ENCODE data around the gene CERS5. TPM values are rescaled to one million over a fixed set of nuclear protein-coding genes. Genes with fewer than 3 reads are reported as not detected.

The CERS5 gene
- total RNA-seq, 1 donor from 2014 or later, result 21.9 TPM

DNA sequence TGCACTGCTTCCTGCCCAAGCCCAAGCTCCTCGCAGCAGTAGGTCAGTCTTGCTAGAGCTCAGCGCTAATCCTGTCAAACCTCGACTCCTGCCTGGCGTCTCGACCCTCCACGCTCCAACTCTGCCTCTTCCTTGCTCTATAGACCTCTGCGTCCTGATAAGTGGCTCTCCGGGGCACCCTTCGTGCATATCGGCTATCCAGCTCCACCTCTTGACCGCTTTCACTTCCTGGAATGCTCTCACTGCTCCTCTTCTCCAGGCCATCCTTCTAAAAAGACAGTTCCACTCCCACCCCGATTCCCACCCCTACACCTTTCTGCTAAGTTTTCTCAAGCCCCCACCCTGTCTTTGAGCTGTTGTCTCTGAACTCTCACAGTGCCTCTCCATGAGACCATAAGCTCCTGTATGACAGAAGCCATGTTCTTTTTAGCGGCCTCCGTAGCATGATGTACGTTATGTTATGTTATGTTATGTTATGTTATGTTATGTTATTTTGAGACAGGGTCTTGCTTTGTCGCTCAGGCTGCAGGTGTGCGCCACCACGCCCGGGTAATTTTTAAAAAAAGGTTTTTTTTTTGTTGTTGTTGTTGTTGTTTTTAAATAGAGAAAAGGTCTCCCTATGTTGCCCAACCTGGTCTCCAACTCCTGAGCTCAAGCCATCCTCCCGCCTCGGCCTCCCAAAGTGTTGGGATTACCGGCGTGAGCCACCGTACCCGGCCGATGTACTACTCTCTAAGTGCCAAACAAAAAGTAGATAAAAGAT is 54.5 kb downstream of the CERS5 start:
- FAIRE-seq, result no peak
- Histone ChIP-seq H3K36me3 (ENCODE audit: control insufficient read depth, insufficient read depth, low read length) (peaks cover 2% of the 10 kb centered on the region), H3K27me3 (ENCODE audit: control insufficient read depth, insufficient read depth, low read length) (no peaks in the 10 kb centered on the region), H3K4me3 (ENCODE audit: low read depth, low read length) (peak overlapping the region; percentile 95)
- DNase-seq (ENCODE audit: low read depth), result peak; percentile 40
- TF ChIP-seq CTCF (IDR thresholded peaks at IDR 0.05; ENCODE audit: insufficient read depth, low read length, severe bottlenecking), result no peak

DNA sequence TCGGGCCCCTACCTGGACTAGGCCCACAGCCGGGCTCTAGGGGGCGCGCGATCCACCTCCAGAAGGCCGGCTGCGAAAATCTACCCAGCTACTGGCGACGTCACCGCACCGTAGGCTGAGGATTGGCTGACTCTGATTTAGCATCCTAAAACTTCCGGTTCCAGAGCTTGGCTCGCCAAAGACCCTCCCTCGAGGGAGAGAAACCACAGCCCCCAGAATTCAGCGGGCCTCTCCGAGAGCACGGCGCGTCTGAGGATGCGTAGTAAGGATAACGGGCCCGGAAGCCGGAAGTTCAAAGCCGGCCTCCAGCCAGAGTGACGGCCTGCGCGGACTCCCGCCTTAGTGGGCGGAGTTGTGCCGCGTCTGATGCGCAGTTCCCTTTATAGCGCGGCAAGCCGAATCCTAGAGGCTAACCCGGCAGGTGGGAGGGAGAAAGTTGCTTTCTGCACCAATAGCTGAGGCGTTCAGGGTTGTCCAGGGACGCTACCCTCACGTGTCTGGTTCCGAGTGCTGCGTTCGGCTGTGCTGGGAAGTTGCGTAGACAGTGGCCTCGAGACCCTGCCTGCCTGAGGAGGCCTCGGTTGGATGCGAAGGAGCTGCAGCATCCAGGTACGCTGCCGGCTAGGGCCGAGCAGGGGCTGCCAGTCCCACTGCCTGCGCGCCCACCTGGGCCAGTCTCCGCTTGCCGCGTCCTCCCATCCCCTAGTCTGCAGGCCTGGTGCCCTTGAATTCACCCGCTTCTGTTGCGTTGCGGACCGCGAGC is 55.3 kb downstream of the CERS5 start, which contains the start of gene COX14:
COX14 (plus strand) TSS at position 544 of the 763 bp plus-strand sequence. CDS start 7,808 bp downstream, outside the sequence.
- peaks cover 2% of the 10 kb centered on the region for H3K36me3 ChIP-seq (ENCODE audit: control insufficient read depth, insufficient read depth, low read length)
- no peaks in the 10 kb centered on the region for H3K27me3 ChIP-seq (ENCODE audit: control insufficient read depth, insufficient read depth, low read length)
- FAIRE-seq (no peak), DNase-seq (ENCODE audit: low read depth) (peak; percentile 98)
- peak; percentile 97 for TF ChIP-seq CTCF (IDR thresholded peaks at IDR 0.05; ENCODE audit: insufficient read depth, low read length, severe bottlenecking)
- peak within 1 kb of the TSS; percentile 95 for H3K4me3 ChIP-seq (ENCODE audit: low read depth, low read length)

DNA sequence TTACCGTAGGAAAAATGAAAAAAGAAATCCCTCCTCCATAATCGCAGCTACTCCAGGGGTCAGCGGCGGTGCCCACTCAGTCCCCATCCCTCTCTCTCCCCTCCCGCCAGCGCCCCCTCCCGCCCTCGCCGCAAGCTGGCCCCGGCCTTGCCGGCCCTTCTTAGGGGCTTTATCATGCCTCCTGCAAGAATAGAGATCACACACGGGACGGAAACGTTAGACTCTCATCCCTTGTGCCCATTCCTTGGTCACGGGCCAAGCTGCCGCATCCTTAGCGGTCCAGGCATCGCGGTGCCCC is 55.8 kb downstream of the CERS5 start:
- no peak for TF ChIP-seq CTCF (IDR thresholded peaks at IDR 0.05; ENCODE audit: insufficient read depth, low read length, severe bottlenecking)
- H3K4me3 ChIP-seq (ENCODE audit: low read depth, low read length), result no peak overlapping the region
- H3K27me3 ChIP-seq (ENCODE audit: control insufficient read depth, insufficient read depth, low read length), result no peaks in the 10 kb centered on the region
- FAIRE-seq (no peak), DNase-seq (ENCODE audit: low read depth) (no peak)
- H3K36me3 ChIP-seq (ENCODE audit: control insufficient read depth, insufficient read depth, low read length), result peaks cover 1% of the 10 kb centered on the region

- DNase-seq (ENCODE audit: low read depth) (no peak), FAIRE-seq (no peak)
- TF ChIP-seq CTCF (IDR thresholded peaks at IDR 0.05; ENCODE audit: insufficient read depth, low read length, severe bottlenecking), result no peak
- no peaks in the 10 kb centered on the region for H3K36me3 ChIP-seq (ENCODE audit: control insufficient read depth, insufficient read depth, low read length)
- H3K27me3 ChIP-seq (ENCODE audit: control insufficient read depth, insufficient read depth, low read length), result no peaks in the 10 kb centered on the region
- H3K4me3 ChIP-seq (ENCODE audit: low read depth, low read length), result no peak overlapping the region
Measured at GRCh38 chr12:50110762-50111351, 56.3 kb downstream of the CERS5 start.

- DNase-seq (ENCODE audit: low read depth) (no peak), FAIRE-seq (no peak)
- Histone ChIP-seq H3K4me3 (ENCODE audit: low read depth, low read length) (no peak overlapping the region), H3K27me3 (ENCODE audit: control insufficient read depth, insufficient read depth, low read length) (no peaks in the 10 kb centered on the region), H3K36me3 (ENCODE audit: control insufficient read depth, insufficient read depth, low read length) (no peaks in the 10 kb centered on the region)
- TF ChIP-seq CTCF (IDR thresholded peaks at IDR 0.05; ENCODE audit: insufficient read depth, low read length, severe bottlenecking), result no peak
Measured at GRCh38 chr12:50110127-50110761, 56.9 kb downstream of the CERS5 start.

Data from bronchial epithelial cell (primary cell).